ENCODE results near the gene DGUOK.
"Not testable (repeated sequence)": the region's sequence is repeated elsewhere in the genome, so short reads cannot be mapped to it uniquely, and the experiment has no call there.

The DGUOK gene

GRCh38 chr2:73926493-73927327 is at the start of gene DGUOK:
DGUOK (plus strand) TSS chr2:73926880; CDS start chr2:73926911, 31 bp downstream.
- DNase-seq, result peak; percentile 97

DNA sequence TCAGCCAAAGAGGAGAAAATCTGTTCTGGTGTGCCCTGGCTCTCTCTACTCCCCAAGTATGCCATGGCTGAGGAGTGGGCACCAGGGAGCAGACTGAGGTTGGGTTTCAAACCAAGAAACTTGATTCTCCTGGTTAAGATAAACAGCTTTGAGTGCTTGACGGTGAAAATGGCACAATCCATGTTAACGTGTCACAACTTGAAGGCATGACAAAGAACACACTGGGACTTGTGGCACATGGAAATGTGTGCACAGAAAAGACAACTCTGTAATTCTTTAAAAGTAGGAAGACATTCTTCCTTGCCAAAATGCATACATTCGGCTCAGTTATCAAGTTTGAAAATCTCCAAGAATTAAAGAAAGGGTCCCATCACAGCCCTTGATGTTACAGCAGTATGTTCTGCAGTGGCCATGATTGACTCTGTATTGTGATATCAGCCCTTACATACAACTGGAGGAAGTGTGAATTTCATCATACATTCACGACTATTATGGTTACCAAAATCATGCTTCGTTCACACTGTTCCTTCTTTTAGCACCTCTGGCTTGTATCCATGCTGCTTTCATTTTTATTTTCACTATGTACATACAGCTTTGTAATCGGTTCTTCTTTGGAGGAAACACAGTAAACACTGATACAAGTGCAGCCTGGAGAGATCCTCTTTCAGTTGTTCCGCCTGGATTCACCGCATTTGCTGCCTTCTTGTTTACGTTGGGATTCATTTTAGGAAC is 49.4 kb upstream of the DGUOK start:
- no peak for DNase-seq

DNA sequence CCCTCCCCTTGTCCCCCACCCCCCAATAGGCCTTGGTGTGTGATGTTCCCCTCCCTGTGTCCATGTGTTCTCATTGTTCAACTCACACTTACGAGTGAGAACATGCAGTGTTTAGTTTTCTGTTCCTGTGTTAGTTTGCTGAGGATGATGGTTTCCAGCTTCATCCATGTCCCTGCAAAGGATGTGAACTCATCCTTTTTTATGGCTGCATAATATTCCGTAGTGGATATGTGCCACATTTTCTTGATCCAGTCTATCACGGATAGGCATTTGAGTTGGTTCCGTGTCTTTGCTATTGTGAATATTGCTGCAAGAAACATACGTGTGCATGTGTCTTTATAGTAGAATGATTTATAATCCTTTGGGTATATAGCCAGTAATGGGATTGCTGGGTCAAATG is 48.7 kb upstream of the DGUOK start:
- not testable (repeated sequence) for DNase-seq

GRCh38 chr2:73885406-73885805 is 41.3 kb upstream of the DGUOK start:
- no peak for DNase-seq

GRCh38 chr2:73886357-73886756 is 40.3 kb upstream of the DGUOK start:
- DNase-seq, result peak; percentile 77

- peak; percentile 22 for DNase-seq
Observed at GRCh38 chr2:73887596-73888353, 38.9 kb upstream of the DGUOK start.

- DNase-seq, result no peak
Observed at GRCh38 chr2:73888388-73888787, 38.3 kb upstream of the DGUOK start.

DNA sequence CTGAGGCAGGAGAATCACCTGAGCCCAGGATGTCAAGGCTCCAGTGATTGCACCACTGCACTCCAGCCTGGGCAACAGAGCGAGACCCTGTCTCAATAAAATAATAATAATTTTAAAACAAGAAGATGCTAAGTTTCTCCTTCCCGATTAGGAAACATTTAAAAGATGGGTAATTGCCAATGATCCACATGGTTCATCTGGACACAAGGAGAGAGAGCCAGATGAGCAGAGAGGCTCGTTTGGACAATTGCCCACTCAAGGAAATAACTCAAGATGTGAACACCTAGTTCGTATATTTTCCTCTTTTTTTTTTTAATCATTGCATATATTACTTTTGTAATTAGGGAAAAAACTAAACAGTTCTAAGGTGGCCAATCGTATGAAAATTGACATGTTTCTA is 37.5 kb upstream of the DGUOK start:
- no peak for DNase-seq

GRCh38 chr2:73890301-73891092 is 36.2 kb upstream of the DGUOK start:
- DNase-seq, result no peak

DNA sequence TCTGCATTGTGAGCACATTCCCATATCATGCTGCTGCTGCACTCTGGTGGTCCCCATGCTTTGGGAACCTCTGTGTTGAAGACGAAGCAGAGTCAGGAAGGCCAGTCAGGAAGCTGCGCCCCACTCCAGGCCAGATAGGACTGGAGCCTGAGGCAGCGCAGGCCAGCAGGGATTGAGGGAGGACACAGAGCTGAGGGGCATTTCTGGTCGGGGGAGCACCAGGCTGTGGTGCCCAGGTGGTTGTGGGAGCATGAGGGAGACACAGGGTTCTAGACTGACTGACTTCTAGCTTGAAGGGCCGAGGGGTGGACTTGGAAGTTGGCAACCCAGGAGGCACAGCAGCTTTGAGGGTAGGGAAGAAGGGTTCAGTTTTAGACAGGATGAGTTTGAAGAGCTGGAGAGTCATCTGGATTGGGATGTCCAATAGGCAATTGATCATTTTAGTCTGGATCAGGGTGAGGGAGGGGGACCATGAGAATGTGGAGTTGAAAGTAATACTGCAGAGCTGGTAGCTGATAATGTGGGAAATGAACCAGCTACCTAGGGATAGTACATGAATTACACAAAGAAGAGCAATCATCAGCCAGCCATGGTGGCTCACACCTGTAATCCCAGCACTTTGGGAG is 35.3 kb upstream of the DGUOK start:
- DNase-seq, result no peak

- no peak for DNase-seq
Observed at GRCh38 chr2:73892631-73893329, 33.9 kb upstream of the DGUOK start, which contains the start of gene ACTG2. ACTG2 (plus strand) TSS chr2:73893008; CDS start chr2:73901312, 8,304 bp downstream.

DNA sequence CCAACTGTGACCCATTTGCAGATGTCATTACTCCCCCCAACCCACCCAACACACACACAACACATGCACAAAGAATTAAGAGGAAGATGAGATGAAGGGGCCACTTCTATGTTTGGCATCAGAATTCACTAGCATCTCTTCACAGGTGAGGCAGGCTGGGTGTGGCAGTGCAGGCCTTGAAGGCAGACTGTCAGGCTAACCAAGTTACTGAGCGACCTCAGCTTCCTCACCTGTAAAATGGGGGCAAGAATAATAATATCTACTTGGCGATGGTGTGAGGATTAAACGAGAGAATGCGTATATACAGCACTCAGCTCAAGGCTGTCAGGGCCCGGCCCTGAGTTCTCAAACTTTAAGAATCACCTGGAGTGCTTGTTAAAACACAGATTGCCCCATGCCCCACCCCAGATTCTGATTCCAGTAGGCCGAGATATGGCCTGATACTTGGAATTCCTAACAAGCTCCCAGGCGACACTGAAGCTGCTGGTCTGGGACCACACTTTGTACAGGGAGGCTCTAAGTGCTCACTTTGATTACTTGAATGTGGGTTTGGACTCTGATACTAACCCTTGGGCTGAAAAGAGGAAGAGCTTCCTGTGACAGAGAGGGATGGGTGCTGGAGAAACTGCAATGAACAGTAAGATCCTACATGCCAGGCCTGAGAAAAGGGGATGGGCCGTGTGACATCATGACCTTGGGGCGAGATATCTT is 32.8 kb upstream of the DGUOK start:
- no peak for DNase-seq

DNA sequence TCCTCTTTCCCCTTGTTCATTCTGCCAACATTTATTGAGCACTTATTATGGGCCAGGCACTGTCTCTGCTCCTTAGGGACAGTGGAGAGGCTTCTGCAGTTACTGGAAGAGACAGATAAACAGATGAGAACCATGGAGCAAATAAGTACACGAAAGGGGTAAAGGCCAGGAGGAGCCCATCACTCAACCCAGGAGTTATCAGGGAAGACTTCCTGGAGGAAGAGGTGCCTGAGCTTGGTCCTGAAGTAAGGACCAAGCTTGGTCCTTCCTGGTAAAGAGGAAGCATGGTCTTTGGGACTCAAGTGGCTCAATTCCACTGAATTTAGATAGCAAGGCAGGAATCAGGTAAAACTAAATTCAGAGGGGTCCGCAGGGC is 32.2 kb upstream of the DGUOK start:
- no peak for DNase-seq

DNA sequence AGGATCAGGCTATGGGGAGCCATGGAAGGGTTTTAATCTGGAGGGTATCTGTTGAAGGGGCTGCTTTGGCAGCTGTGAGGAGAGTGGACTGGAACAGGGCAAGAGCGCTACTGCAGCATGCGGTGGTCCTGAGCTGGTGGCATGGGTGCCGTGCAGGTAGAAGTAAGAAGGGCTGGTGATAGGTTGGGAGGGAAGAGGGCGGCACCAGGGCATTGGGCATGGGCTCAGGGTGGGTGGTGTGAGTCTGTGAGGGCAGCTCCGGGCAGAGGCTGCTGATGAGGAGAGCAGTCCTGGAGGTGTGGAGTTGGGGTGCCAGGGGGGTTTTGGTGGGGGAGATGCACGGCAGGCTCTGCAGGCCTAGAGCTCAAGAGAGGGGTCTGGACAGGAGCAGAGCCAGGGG is 31.8 kb upstream of the DGUOK start:
- no peak for DNase-seq

DNA sequence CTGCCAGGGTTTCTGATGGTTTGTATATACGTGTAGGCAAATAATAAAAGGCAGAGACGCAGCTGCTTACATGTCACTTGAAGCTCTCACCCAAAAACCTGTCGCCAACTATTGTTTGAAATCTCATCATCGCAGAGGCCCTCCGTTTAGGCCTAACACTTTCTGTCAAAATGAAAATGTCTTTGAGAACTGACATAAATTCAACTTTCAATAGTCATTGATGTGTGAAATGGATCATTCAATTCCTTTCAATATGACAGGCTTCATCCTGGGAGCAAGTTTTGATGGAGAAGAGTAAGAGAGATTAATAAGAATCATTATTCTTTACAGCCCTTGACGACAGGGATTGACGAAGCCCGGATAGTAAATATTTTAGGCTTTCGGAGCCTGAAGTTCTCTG is 31.2 kb upstream of the DGUOK start:
- no peak for DNase-seq

- peak; percentile 54 for DNase-seq
Observed at GRCh38 chr2:73896362-73897239, 30.1 kb upstream of the DGUOK start.

DNA sequence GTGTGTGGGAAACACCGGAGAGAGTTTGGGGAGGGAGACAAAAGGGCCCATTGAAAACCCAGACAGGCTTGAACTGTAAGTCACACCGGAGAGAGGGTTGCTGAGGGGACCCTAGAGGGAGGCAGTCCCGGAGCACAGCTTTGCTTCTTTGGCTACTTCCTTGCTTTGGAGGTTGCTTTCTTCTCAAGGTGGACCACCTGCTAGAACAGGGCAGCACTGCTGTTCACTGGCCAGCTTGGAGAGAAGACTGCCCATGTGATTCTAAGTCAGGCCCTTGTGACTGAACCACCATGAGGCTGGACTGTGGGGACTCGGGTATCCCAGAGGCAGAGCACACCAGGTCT is 29.5 kb upstream of the DGUOK start:
- no peak for DNase-seq

DNA sequence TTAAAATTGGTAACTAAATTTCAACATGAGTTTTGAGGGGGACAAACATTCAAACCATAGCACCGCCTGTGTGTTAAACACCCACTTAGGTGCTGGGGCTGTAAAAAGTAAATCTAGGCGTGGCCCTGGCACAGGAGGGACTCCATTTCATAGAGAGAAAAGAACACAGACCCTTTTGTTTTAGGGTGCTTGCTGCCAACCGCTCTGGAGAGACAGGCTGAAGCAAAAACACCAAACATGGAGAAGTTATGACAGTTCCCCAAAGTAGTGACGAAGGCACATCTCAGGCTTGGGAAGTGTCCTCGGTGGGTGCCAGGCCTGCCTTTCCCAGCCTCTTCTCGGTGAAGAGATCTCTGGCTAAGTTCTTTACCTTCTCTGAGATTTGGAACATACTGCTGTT is 28.7 kb upstream of the DGUOK start:
- DNase-seq, result no peak

DNA sequence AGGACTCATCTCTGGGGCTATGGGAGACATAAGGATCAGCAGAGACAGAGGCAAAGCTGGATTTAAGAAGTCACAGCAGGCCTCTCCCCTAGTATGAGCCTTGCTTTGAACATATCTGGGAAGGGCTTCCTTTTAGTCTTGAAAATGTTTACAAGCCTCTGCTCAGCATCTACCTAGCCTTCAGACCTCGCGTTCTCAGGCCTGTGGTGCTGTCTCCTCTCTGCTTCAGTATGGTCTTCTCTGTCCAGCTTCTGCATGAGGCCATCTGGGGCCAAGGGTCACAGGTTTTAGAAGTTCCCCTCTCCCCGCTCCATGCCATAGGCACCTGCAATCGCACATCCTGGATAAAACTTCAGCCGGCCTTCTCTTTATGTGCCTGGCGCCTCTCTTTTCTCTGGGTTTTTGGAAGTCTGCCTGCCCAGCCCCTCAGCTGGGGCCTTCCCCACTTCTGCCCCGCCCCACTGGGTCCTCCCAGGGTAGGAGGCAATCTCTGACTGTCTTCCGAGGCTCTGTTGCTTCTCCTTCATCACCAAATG is 26.8 kb upstream of the DGUOK start:
- DNase-seq, result no peak

- DNase-seq, result no peak
Observed at GRCh38 chr2:73901143-73901542, 25.5 kb upstream of the DGUOK start.

All from activated CD4-positive, alpha-beta T cell treated with anti-CD3 and anti-CD28 coated beads for 48 hours (primary cell).